H9 (cell line): Measurements from ENCODE around the gene PITX3. TPM values are rescaled to one million over a fixed set of nuclear protein-coding genes. Genes with fewer than 3 reads are reported as not detected.

Experiments used
- DNase-seq: peaks from one replicate; pipeline ENCODE4 v3.0.0-alpha.2; 2017
- H2AFZ ChIP-seq: one replicate; pipeline ENCODE4 v1.6.1; 2013; ENCODE audit warnings: mild to moderate bottlenecking, low read length, control low read depth, moderate library complexity
- H2AK5ac ChIP-seq: 2 replicates; pipeline ENCODE4 v1.6.1; 2013; ENCODE audit warnings: low read length, control low read depth, mixed read lengths; ENCODE audit not compliant: insufficient read length
- H2BK120ac ChIP-seq: one replicate; pipeline ENCODE4 v1.6.1; 2013; ENCODE audit warnings: low read depth, mild to moderate bottlenecking, low read length, control low read depth, inconsistent platforms; ENCODE audit not compliant: poor library complexity, severe bottlenecking
- H2BK12ac ChIP-seq: 2 replicates; pipeline ENCODE4 v1.6.1; 2013; ENCODE audit warnings: low read length, control low read depth, mixed read lengths, low read depth; ENCODE audit not compliant: insufficient read length
- H2BK15ac ChIP-seq: 2 replicates; pipeline ENCODE4 v1.6.1; 2013; ENCODE audit warnings: low read depth, low read length, control low read depth
- H2BK20ac ChIP-seq: one replicate; pipeline ENCODE4 v1.6.1; 2013; ENCODE audit warnings: low read depth, mild to moderate bottlenecking, low read length, control low read depth, inconsistent platforms; ENCODE audit not compliant: poor library complexity, severe bottlenecking
- H2BK5ac ChIP-seq: 2 replicates; pipeline ENCODE4 v1.6.1; 2013; ENCODE audit warnings: low read length, control low read depth, mixed read lengths; ENCODE audit not compliant: insufficient read length
- H3K14ac ChIP-seq: 2 replicates; pipeline ENCODE4 v1.6.1; 2013; ENCODE audit warnings: low read length, control low read depth; ENCODE audit not compliant: insufficient read depth
- H3K18ac ChIP-seq: 2 replicates; pipeline ENCODE4 v1.6.1; 2013; ENCODE audit warnings: low read depth, mild to moderate bottlenecking, mixed read lengths, low read length, control low read depth; ENCODE audit not compliant: insufficient read length
- H3K23ac ChIP-seq: 2 replicates; pipeline ENCODE4 v1.6.1; 2013; ENCODE audit warnings: low read length, control low read depth, mixed read lengths, low read depth; ENCODE audit not compliant: insufficient read length
- H3K23me2 ChIP-seq: 2 replicates; pipeline ENCODE4 v1.6.1; 2013; ENCODE audit warnings: low read depth, mild to moderate bottlenecking, mixed read lengths, low read length, control low read depth; ENCODE audit not compliant: insufficient read length, poor library complexity, severe bottlenecking
- H3K27ac ChIP-seq: 2 replicates; pipeline ENCODE4 v1.5.1; 2013; ENCODE audit warnings: low read length, control low read depth, mixed read lengths, low read depth; ENCODE audit not compliant: insufficient read length
- H3K27me3 ChIP-seq: 2 replicates; pipeline ENCODE4 v1.6.1; 2013; ENCODE audit warnings: low read length, control low read depth, inconsistent platforms; ENCODE audit not compliant: insufficient read depth
- H3K4ac ChIP-seq: 2 replicates; pipeline ENCODE4 v1.6.1; 2013; ENCODE audit warnings: low read depth, mild to moderate bottlenecking, control low read depth, inconsistent platforms, low read length, moderate library complexity
- H3K4me1 ChIP-seq: 2 replicates; pipeline ENCODE4 v1.6.1; 2013; ENCODE audit warnings: low read length, control low read depth, inconsistent platforms; ENCODE audit not compliant: insufficient read depth
- H3K4me2 ChIP-seq: 2 replicates; pipeline ENCODE4 v1.6.1; 2013; ENCODE audit warnings: low read length, control low read depth, mixed read lengths; ENCODE audit not compliant: insufficient read length, insufficient read depth
- H3K56ac ChIP-seq: 2 replicates; pipeline ENCODE4 v1.6.1; 2013; ENCODE audit warnings: low read depth, mild to moderate bottlenecking, mixed read lengths, low read length, control low read depth; ENCODE audit not compliant: insufficient read length
- H3K79me1 ChIP-seq: 2 replicates; pipeline ENCODE4 v1.6.1; 2013; ENCODE audit warnings: low read depth, mild to moderate bottlenecking, moderate library complexity, low read length, control low read depth, inconsistent platforms; ENCODE audit not compliant: insufficient read depth, poor library complexity, severe bottlenecking
- H3K79me2 ChIP-seq: 2 replicates; pipeline ENCODE4 v1.6.1; 2013; ENCODE audit warnings: low read length, control low read depth, inconsistent platforms; ENCODE audit not compliant: insufficient read depth
- H3K9ac ChIP-seq: 2 replicates; pipeline ENCODE4 v1.6.1; 2013; ENCODE audit warnings: low read length, control low read depth, mixed read lengths; ENCODE audit not compliant: insufficient read length; ENCODE audit errors: extremely low read depth
- H3K9me3 ChIP-seq: one replicate; pipeline ENCODE4 v1.6.1; 2013; ENCODE audit warnings: low read depth, low read length, inconsistent platforms; ENCODE audit not compliant: control insufficient read depth
- H3T11ph ChIP-seq: one replicate; pipeline ENCODE4 v1.6.1; 2013; ENCODE audit warnings: mild to moderate bottlenecking, low read length, control low read depth, inconsistent platforms
- H4K20me1 ChIP-seq: one replicate; pipeline ENCODE4 v1.6.1; 2013; ENCODE audit not compliant: control insufficient read depth, insufficient read length, insufficient read depth
- H4K5ac ChIP-seq: 2 replicates; pipeline ENCODE4 v1.6.1; 2013; ENCODE audit warnings: low read depth, mild to moderate bottlenecking, mixed read lengths, low read length, control low read depth; ENCODE audit not compliant: insufficient read length
- H4K8ac ChIP-seq: replicated peaks from 2 replicates; pipeline ENCODE4 v1.6.1; 2013; ENCODE audit warnings: low read length, control low read depth, mixed read lengths, low read depth; ENCODE audit not compliant: insufficient read length
- H4K91ac ChIP-seq: 2 replicates; pipeline ENCODE4 v1.6.1; 2013; ENCODE audit warnings: low read depth, mild to moderate bottlenecking, moderate library complexity, mixed read lengths, low read length, control low read depth; ENCODE audit not compliant: insufficient read length
- H3K27ac Mint-ChIP-seq, 3 experiments: 2 replicates in 2 of 3; 3 replicates in 1 of 3; pipeline ENCODE4 v1.8.0; 2020 to 2021; ENCODE audit warnings: mixed read lengths in 3 of 3, mild to moderate bottlenecking in 1 of 3, moderate library complexity in 1 of 3
- H3K27me3 Mint-ChIP-seq: 2 replicates; pipeline ENCODE4 v1.8.0; 2021; ENCODE audit warnings: low read depth, mild to moderate bottlenecking, moderate library complexity, mixed read lengths
- H3K36me3 Mint-ChIP-seq, 3 experiments: 2 replicates in 2 of 3; 3 replicates in 1 of 3; pipeline ENCODE4 v1.8.0; 2020 to 2021; ENCODE audit warnings: low read depth in 3 of 3, mixed read lengths in 3 of 3; ENCODE audit not compliant: insufficient read depth in 1 of 3
- H3K4me1 Mint-ChIP-seq, 2 experiments: 2 replicates each; pipeline ENCODE4 v1.8.0; 2020; ENCODE audit warnings: mixed read lengths in 2 of 2
- H3K4me3 Mint-ChIP-seq, 2 experiments: 2 replicates in 1 of 2; 3 replicates in 1 of 2; pipeline ENCODE4 v1.8.0; 2020 to 2021; ENCODE audit warnings: mild to moderate bottlenecking in 2 of 2, mixed read lengths in 2 of 2, moderate library complexity in 1 of 2
- H3K9me3 Mint-ChIP-seq, 2 experiments: 2 replicates in 1 of 2; 3 replicates in 1 of 2; pipeline ENCODE4 v1.8.0; 2020; ENCODE audit warnings: mild to moderate bottlenecking in 2 of 2, mixed read lengths in 2 of 2, moderate library complexity in 1 of 2
- CTCF ChIP-seq: fragments of 200-600 bp; sonication (generic); conservative IDR thresholded peaks from 3 replicates; pipeline ENCODE4 v1.8.0; 2021; ENCODE audit warnings: antibody characterized with exemption, mild to moderate bottlenecking
- total RNA-seq: library from RNA; stranded (reverse); gene quantifications from 2 replicates; pipeline ENCODE4 v1.2.1, GENCODE V29; 2021

Gene PITX3
- total RNA-seq, 1 experiment from 2014 or later = not detected

GRCh38 chr10:102279104-102279503, 37.8 kb upstream of the PITX3 start:
- Mint-ChIP-seq H3K27me3 (no peaks in the 10 kb centered on the region), H3K4me1 (no peaks in the 10 kb centered on the region), H3K36me3 (no peaks in the 10 kb centered on the region), H3K9me3 (no peaks in the 10 kb centered on the region), H3K27ac (no peak overlapping the region), H3K4me3 (no peak overlapping the region)
- H4K8ac ChIP-seq = no peak overlapping the region
- H3T11ph ChIP-seq = no peak overlapping the region
- H3K4me2 ChIP-seq = no peak overlapping the region
- no peak overlapping the region for H2AFZ ChIP-seq
- H2BK120ac ChIP-seq = no peak overlapping the region
- no peak overlapping the region for H2BK5ac ChIP-seq
- no peaks in the 10 kb centered on the region for H3K27me3 ChIP-seq
- no peak overlapping the region for H3K27ac ChIP-seq
- H4K20me1 ChIP-seq = no peaks in the 10 kb centered on the region
- no peak overlapping the region for H3K56ac ChIP-seq
- H3K23me2 ChIP-seq = no peaks in the 10 kb centered on the region
- no peak overlapping the region for H3K4ac ChIP-seq
- no peaks in the 10 kb centered on the region for H3K9me3 ChIP-seq
- no peak overlapping the region for H2BK12ac ChIP-seq
- H3K79me1 ChIP-seq = no peaks in the 10 kb centered on the region
- H3K79me2 ChIP-seq = no peaks in the 10 kb centered on the region
- no peak overlapping the region for H2BK15ac ChIP-seq
- no peak overlapping the region for H4K5ac ChIP-seq
- no peak overlapping the region for H3K18ac ChIP-seq
- no peak overlapping the region for H3K23ac ChIP-seq
- H2AK5ac ChIP-seq = no peak overlapping the region
- H3K9ac ChIP-seq = no peak overlapping the region
- H4K91ac ChIP-seq = no peak overlapping the region
- no peak for TF ChIP-seq CTCF
- no peak overlapping the region for H3K14ac ChIP-seq
- no peak for DNase-seq
- no peaks in the 10 kb centered on the region for H3K4me1 ChIP-seq
- H2BK20ac ChIP-seq = no peak overlapping the region
